ENCODE results near the gene PTPA. TPM values are rescaled to one million over a fixed set of nuclear protein-coding genes. Genes with fewer than 3 reads are reported as not detected.

PTPA gene
- total RNA-seq, 1 donor = 73.5 TPM

DNA sequence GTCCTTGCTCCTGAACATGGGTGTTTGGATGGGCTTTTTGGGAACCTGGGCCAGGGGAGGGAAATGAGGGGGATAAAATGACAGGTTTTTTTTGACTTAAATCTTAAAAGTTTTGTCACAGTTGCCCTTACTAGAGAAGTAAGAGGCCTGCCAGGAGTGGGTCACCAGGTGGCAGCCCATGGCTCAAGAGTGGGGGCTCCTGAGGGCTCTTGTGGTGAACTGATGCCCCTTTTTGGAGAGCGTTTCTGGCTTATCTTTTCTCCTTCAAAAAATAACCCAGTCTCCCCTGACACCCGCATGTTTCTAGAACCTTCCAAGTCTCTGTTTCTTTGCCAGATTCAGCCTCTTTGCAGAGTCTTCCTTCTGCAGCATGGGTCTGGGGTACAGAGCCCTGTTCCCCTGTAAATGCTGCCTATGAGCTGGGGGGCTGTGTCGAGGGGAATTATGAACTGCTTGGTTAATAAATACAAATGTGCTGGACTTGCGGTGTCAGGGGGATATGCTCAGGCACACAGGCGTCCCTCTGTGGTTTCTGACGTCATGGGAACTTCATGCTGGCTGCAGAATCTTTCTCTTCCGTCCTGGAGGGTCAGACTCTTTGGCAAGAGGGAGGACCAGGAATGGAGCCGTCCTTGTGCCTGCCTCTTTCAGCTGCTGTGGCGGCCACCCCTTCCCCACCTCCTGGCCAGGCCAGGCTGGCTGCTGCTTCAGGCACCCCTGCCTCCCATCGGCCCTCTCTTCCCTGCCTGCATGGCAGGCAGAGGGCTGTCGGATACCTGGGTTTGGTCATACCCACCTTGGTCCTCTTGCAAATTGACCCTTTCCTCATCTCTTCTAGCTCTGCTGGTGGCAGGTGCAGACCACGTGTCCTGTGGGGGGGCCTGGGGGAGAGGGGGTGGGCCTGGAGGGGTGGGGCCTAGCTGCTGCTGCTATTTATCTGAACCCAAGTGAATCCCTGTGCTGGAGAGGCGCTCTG lies 30.1 kb downstream of the PTPA start:
- H2AFZ ChIP-seq (ENCODE audit: low read length) = no peak overlapping the region
- no peaks in the 10 kb centered on the region for H4K20me1 ChIP-seq (ENCODE audit: insufficient read depth, low read length)
- peak overlapping the region; percentile 35 for H3K4me2 ChIP-seq (ENCODE audit: insufficient read depth, low read length)
- H3K4me3 ChIP-seq (ENCODE audit: insufficient read depth, low read length) = no peak overlapping the region
- DNase-seq (ENCODE audit: insufficient read length, low spot score, missing footprints) = peak; percentile 92
- H3K9me3 ChIP-seq (ENCODE audit: low read depth, low read length) = no peaks in the 10 kb centered on the region
- peaks cover 19% of the 10 kb centered on the region for H3K36me3 ChIP-seq (ENCODE audit: insufficient read depth, low read length)
- peaks cover 15% of the 10 kb centered on the region for H3K79me2 ChIP-seq (ENCODE audit: insufficient read depth, low read length)
- peak overlapping the region; percentile 100 for H3K27ac ChIP-seq (ENCODE audit: low read depth, low read length)
- TF ChIP-seq, protein P1, sequence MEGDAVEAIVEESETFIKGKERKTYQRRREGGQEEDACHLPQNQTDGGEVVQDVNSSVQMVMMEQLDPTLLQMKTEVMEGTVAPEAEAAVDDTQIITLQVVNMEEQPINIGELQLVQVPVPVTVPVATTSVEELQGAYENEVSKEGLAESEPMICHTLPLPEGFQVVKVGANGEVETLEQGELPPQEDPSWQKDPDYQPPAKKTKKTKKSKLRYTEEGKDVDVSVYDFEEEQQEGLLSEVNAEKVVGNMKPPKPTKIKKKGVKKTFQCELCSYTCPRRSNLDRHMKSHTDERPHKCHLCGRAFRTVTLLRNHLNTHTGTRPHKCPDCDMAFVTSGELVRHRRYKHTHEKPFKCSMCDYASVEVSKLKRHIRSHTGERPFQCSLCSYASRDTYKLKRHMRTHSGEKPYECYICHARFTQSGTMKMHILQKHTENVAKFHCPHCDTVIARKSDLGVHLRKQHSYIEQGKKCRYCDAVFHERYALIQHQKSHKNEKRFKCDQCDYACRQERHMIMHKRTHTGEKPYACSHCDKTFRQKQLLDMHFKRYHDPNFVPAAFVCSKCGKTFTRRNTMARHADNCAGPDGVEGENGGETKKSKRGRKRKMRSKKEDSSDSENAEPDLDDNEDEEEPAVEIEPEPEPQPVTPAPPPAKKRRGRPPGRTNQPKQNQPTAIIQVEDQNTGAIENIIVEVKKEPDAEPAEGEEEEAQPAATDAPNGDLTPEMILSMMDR (IDR thresholded peaks at IDR 0.05; ENCODE audit: extremely low read depth, low read depth, low read length) = no peak
- no peaks in the 10 kb centered on the region for H3K27me3 ChIP-seq (ENCODE audit: insufficient read depth, low read length)
- H3K4me1 ChIP-seq (ENCODE audit: insufficient read depth, low read length) = peaks cover 77% of the 10 kb centered on the region

DNA sequence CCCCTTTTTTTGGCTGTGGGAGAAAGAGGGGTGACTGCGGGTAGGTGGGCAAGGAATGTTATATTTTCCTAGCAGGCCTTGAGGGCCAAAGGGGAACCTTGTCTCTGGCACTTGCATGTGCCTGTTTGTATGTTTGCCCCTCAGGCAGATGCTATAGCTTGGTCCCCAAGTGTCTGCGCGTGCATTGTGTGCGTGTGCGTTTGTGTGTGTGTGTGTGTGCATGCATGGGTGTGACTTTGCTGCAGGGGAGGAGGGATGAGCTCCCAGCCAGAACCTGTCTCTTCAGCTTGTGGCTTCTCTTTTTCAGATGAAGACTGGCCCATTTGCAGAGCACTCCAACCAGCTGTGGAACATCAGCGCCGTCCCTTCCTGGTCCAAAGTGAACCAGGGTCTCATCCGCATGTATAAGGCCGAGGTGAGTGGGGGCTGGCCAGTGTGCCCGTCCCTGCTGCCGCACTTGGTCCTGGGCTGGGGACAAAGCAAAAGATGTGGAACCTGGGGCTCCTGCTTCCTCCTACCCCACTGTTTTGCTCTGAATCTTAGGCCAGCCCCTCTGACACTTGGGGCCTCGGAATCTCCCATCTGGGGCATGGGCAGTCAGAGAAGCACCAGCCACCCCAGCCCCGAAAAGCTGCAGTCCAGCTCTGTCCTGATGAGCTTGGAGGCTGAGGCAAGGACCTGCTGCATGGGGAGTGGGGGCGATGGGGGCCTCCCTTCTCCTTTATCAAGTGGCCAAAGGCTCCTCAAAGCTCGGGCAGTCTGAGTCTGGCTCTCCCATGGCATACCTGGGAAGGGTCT lies 31.1 kb downstream of the PTPA start:
- H3K36me3 ChIP-seq (ENCODE audit: insufficient read depth, low read length) = peaks cover 11% of the 10 kb centered on the region
- TF ChIP-seq, protein P1 (IDR thresholded peaks at IDR 0.05; ENCODE audit: extremely low read depth, low read depth, low read length) = no peak
- no peak overlapping the region for H2AFZ ChIP-seq (ENCODE audit: low read length)
- H3K4me2 ChIP-seq (ENCODE audit: insufficient read depth, low read length) = peak overlapping the region; percentile 58
- DNase-seq (ENCODE audit: insufficient read length, low spot score, missing footprints) = no peak
- peaks cover 15% of the 10 kb centered on the region for H3K79me2 ChIP-seq (ENCODE audit: insufficient read depth, low read length)
- H3K27ac ChIP-seq (ENCODE audit: low read depth, low read length) = peak overlapping the region; percentile 100
- no peaks in the 10 kb centered on the region for H3K9me3 ChIP-seq (ENCODE audit: low read depth, low read length)
- H4K20me1 ChIP-seq (ENCODE audit: insufficient read depth, low read length) = no peaks in the 10 kb centered on the region
- H3K4me1 ChIP-seq (ENCODE audit: insufficient read depth, low read length) = peaks cover 83% of the 10 kb centered on the region
- H3K27me3 ChIP-seq (ENCODE audit: insufficient read depth, low read length) = no peaks in the 10 kb centered on the region
- no peak overlapping the region for H3K4me3 ChIP-seq (ENCODE audit: insufficient read depth, low read length)

DNA sequence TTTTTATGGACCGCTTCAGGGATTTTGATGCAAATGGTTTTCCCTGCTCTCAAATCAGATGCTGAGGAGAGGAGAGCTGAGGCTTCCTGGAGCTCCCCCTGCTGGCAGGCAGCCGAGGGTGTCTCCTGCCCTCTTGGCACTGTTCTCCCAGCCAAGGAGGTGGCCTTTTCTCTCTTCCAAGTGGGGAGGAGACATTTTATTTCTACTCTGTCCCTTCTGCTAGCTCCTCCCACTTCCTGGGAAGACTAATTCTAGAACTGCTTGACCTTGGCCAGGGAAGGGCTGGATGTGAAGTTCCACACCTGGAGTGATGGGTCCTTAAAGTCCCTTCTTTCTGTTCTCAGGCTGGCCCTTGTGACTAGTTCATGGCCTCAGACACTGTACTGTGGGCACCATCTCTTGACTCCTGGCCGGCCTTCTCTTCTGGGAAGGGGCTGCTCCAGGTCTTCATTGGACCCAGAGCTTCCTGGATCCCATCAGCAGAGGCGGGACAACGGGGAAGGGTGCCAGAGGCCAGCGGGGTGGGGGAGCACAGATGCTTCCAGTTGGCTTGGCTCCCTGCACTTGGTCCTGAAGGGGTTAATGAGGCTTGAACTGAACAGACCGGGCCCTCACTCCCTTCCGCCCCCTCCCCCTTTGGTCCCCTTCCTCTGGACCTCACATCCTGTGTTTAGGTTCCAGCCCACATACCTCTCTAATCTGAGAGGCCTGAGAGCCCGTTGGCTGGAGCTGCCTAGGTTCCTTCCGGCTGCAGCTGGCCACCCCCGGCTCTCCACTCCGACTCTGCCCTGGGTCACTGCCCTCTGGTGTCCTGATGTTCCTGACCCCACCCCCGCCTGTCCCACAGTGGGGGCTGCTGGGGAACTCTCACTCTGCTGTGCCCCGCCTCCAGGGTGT lies 32.1 kb downstream of the PTPA start:
- H2AFZ ChIP-seq (ENCODE audit: low read length) = no peak overlapping the region
- peaks cover 15% of the 10 kb centered on the region for H3K79me2 ChIP-seq (ENCODE audit: insufficient read depth, low read length)
- H3K9me3 ChIP-seq (ENCODE audit: low read depth, low read length) = no peaks in the 10 kb centered on the region
- DNase-seq (ENCODE audit: insufficient read length, low spot score, missing footprints) = peak; percentile 97
- peaks cover 9% of the 10 kb centered on the region for H3K36me3 ChIP-seq (ENCODE audit: insufficient read depth, low read length)
- peak overlapping the region; percentile 22 for H3K4me3 ChIP-seq (ENCODE audit: insufficient read depth, low read length)
- peaks cover 77% of the 10 kb centered on the region for H3K4me1 ChIP-seq (ENCODE audit: insufficient read depth, low read length)
- no peaks in the 10 kb centered on the region for H3K27me3 ChIP-seq (ENCODE audit: insufficient read depth, low read length)
- TF ChIP-seq, protein P1 (IDR thresholded peaks at IDR 0.05; ENCODE audit: extremely low read depth, low read depth, low read length) = peak; percentile 99
- H3K27ac ChIP-seq (ENCODE audit: low read depth, low read length) = peak overlapping the region; percentile 100
- peak overlapping the region; percentile 58 for H3K4me2 ChIP-seq (ENCODE audit: insufficient read depth, low read length)
- no peaks in the 10 kb centered on the region for H4K20me1 ChIP-seq (ENCODE audit: insufficient read depth, low read length)
